H9 (cell line): ENCODE results near the gene SCGB3A2. TPM values are rescaled to one million over a fixed set of nuclear protein-coding genes. Genes with fewer than 3 reads are reported as not detected.

Experiments
- DNase-seq: peaks from one replicate; pipeline ENCODE4 v3.0.0-alpha.2; 2017
- H2AFZ ChIP-seq: one replicate; pipeline ENCODE4 v1.6.1; 2013; ENCODE audit warnings: mild to moderate bottlenecking, low read length, control low read depth, moderate library complexity
- H2AK5ac ChIP-seq: 2 replicates; pipeline ENCODE4 v1.6.1; 2013; ENCODE audit warnings: low read length, control low read depth, mixed read lengths; ENCODE audit not compliant: insufficient read length
- H2BK120ac ChIP-seq: one replicate; pipeline ENCODE4 v1.6.1; 2013; ENCODE audit warnings: low read depth, mild to moderate bottlenecking, low read length, control low read depth, inconsistent platforms; ENCODE audit not compliant: poor library complexity, severe bottlenecking
- H2BK12ac ChIP-seq: 2 replicates; pipeline ENCODE4 v1.6.1; 2013; ENCODE audit warnings: low read length, control low read depth, mixed read lengths, low read depth; ENCODE audit not compliant: insufficient read length
- H2BK15ac ChIP-seq: 2 replicates; pipeline ENCODE4 v1.6.1; 2013; ENCODE audit warnings: low read depth, low read length, control low read depth
- H2BK20ac ChIP-seq: one replicate; pipeline ENCODE4 v1.6.1; 2013; ENCODE audit warnings: low read depth, mild to moderate bottlenecking, low read length, control low read depth, inconsistent platforms; ENCODE audit not compliant: poor library complexity, severe bottlenecking
- H2BK5ac ChIP-seq: 2 replicates; pipeline ENCODE4 v1.6.1; 2013; ENCODE audit warnings: low read length, control low read depth, mixed read lengths; ENCODE audit not compliant: insufficient read length
- H3K14ac ChIP-seq: 2 replicates; pipeline ENCODE4 v1.6.1; 2013; ENCODE audit warnings: low read length, control low read depth; ENCODE audit not compliant: insufficient read depth
- H3K18ac ChIP-seq: 2 replicates; pipeline ENCODE4 v1.6.1; 2013; ENCODE audit warnings: low read depth, mild to moderate bottlenecking, mixed read lengths, low read length, control low read depth; ENCODE audit not compliant: insufficient read length
- H3K23ac ChIP-seq: 2 replicates; pipeline ENCODE4 v1.6.1; 2013; ENCODE audit warnings: low read length, control low read depth, mixed read lengths, low read depth; ENCODE audit not compliant: insufficient read length
- H3K23me2 ChIP-seq: 2 replicates; pipeline ENCODE4 v1.6.1; 2013; ENCODE audit warnings: low read depth, mild to moderate bottlenecking, mixed read lengths, low read length, control low read depth; ENCODE audit not compliant: insufficient read length, poor library complexity, severe bottlenecking
- H3K27ac ChIP-seq: 2 replicates; pipeline ENCODE4 v1.5.1; 2013; ENCODE audit warnings: low read length, control low read depth, mixed read lengths, low read depth; ENCODE audit not compliant: insufficient read length
- H3K27me3 ChIP-seq: 2 replicates; pipeline ENCODE4 v1.6.1; 2013; ENCODE audit warnings: low read length, control low read depth, inconsistent platforms; ENCODE audit not compliant: insufficient read depth
- H3K4ac ChIP-seq: 2 replicates; pipeline ENCODE4 v1.6.1; 2013; ENCODE audit warnings: low read depth, mild to moderate bottlenecking, control low read depth, inconsistent platforms, low read length, moderate library complexity
- H3K4me1 ChIP-seq: 2 replicates; pipeline ENCODE4 v1.6.1; 2013; ENCODE audit warnings: low read length, control low read depth, inconsistent platforms; ENCODE audit not compliant: insufficient read depth
- H3K4me2 ChIP-seq: 2 replicates; pipeline ENCODE4 v1.6.1; 2013; ENCODE audit warnings: low read length, control low read depth, mixed read lengths; ENCODE audit not compliant: insufficient read length, insufficient read depth
- H3K56ac ChIP-seq: 2 replicates; pipeline ENCODE4 v1.6.1; 2013; ENCODE audit warnings: low read depth, mild to moderate bottlenecking, mixed read lengths, low read length, control low read depth; ENCODE audit not compliant: insufficient read length
- H3K79me1 ChIP-seq: 2 replicates; pipeline ENCODE4 v1.6.1; 2013; ENCODE audit warnings: low read depth, mild to moderate bottlenecking, moderate library complexity, low read length, control low read depth, inconsistent platforms; ENCODE audit not compliant: insufficient read depth, poor library complexity, severe bottlenecking
- H3K79me2 ChIP-seq: 2 replicates; pipeline ENCODE4 v1.6.1; 2013; ENCODE audit warnings: low read length, control low read depth, inconsistent platforms; ENCODE audit not compliant: insufficient read depth
- H3K9ac ChIP-seq: 2 replicates; pipeline ENCODE4 v1.6.1; 2013; ENCODE audit warnings: low read length, control low read depth, mixed read lengths; ENCODE audit not compliant: insufficient read length; ENCODE audit errors: extremely low read depth
- H3K9me3 ChIP-seq: one replicate; pipeline ENCODE4 v1.6.1; 2013; ENCODE audit warnings: low read depth, low read length, inconsistent platforms; ENCODE audit not compliant: control insufficient read depth
- H3T11ph ChIP-seq: one replicate; pipeline ENCODE4 v1.6.1; 2013; ENCODE audit warnings: mild to moderate bottlenecking, low read length, control low read depth, inconsistent platforms
- H4K20me1 ChIP-seq: one replicate; pipeline ENCODE4 v1.6.1; 2013; ENCODE audit not compliant: control insufficient read depth, insufficient read length, insufficient read depth
- H4K5ac ChIP-seq: 2 replicates; pipeline ENCODE4 v1.6.1; 2013; ENCODE audit warnings: low read depth, mild to moderate bottlenecking, mixed read lengths, low read length, control low read depth; ENCODE audit not compliant: insufficient read length
- H4K8ac ChIP-seq: replicated peaks from 2 replicates; pipeline ENCODE4 v1.6.1; 2013; ENCODE audit warnings: low read length, control low read depth, mixed read lengths, low read depth; ENCODE audit not compliant: insufficient read length
- H4K91ac ChIP-seq: 2 replicates; pipeline ENCODE4 v1.6.1; 2013; ENCODE audit warnings: low read depth, mild to moderate bottlenecking, moderate library complexity, mixed read lengths, low read length, control low read depth; ENCODE audit not compliant: insufficient read length
- H3K27ac Mint-ChIP-seq, 3 experiments: 2 replicates in 2 of 3; 3 replicates in 1 of 3; pipeline ENCODE4 v1.8.0; 2020 to 2021; ENCODE audit warnings: mixed read lengths in 3 of 3, mild to moderate bottlenecking in 1 of 3, moderate library complexity in 1 of 3
- H3K27me3 Mint-ChIP-seq: 2 replicates; pipeline ENCODE4 v1.8.0; 2021; ENCODE audit warnings: low read depth, mild to moderate bottlenecking, moderate library complexity, mixed read lengths
- H3K36me3 Mint-ChIP-seq, 3 experiments: 2 replicates in 2 of 3; 3 replicates in 1 of 3; pipeline ENCODE4 v1.8.0; 2020 to 2021; ENCODE audit warnings: low read depth in 3 of 3, mixed read lengths in 3 of 3; ENCODE audit not compliant: insufficient read depth in 1 of 3
- H3K4me1 Mint-ChIP-seq, 2 experiments: 2 replicates each; pipeline ENCODE4 v1.8.0; 2020; ENCODE audit warnings: mixed read lengths in 2 of 2
- H3K4me3 Mint-ChIP-seq, 2 experiments: 2 replicates in 1 of 2; 3 replicates in 1 of 2; pipeline ENCODE4 v1.8.0; 2020 to 2021; ENCODE audit warnings: mild to moderate bottlenecking in 2 of 2, mixed read lengths in 2 of 2, moderate library complexity in 1 of 2
- H3K9me3 Mint-ChIP-seq, 2 experiments: 2 replicates in 1 of 2; 3 replicates in 1 of 2; pipeline ENCODE4 v1.8.0; 2020; ENCODE audit warnings: mild to moderate bottlenecking in 2 of 2, mixed read lengths in 2 of 2, moderate library complexity in 1 of 2
- CTCF ChIP-seq: fragments of 200-600 bp; sonication (generic); conservative IDR thresholded peaks from 3 replicates; pipeline ENCODE4 v1.8.0; 2021; ENCODE audit warnings: antibody characterized with exemption, mild to moderate bottlenecking
- WGBS: extraction: QIAGEN DNeasy Blood & Tissue Kit; methylation state at CpG from one replicate; pipeline ENCODE4 v1.1.7; 2013; ENCODE audit warnings: missing lambda C conversion rate, low lambda C conversion rate, mixed read lengths; ENCODE audit not compliant: insufficient read length; ENCODE audit errors: extremely low coverage; 5-methylcytosine and 5-hydroxymethylcytosine counted together
- total RNA-seq: library from RNA; stranded (reverse); gene quantifications from 2 replicates; pipeline ENCODE4 v1.2.1, GENCODE V29; 2021

SCGB3A2 gene
- total RNA-seq, 1 experiment from 2014 or later: 66.0 TPM

- no peak overlapping the region for H3K14ac ChIP-seq
- peaks cover 2% of the 10 kb centered on the region; the same call in 1 of the 2 replicates for H3K4me1 ChIP-seq
- no peak for DNase-seq
- H4K5ac ChIP-seq: no peak overlapping the region
- H2BK120ac ChIP-seq: no peak overlapping the region
- H3K18ac ChIP-seq: no peak overlapping the region
- H4K91ac ChIP-seq: no peak overlapping the region
- no peak overlapping the region for H2AFZ ChIP-seq
- H3K4ac ChIP-seq: no peak overlapping the region
- Mint-ChIP-seq H3K4me3 (no peak overlapping the region), H3K9me3 (no peaks in the 10 kb centered on the region; a peak in 1 of 5 replicates), H3K36me3 (0 out of 7 replicates have a peak, but pooled peaks cover 0 to under 1% (median 0%) of the 10 kb centered on the region in 3 experiments), H3K4me1 (peaks cover 8 to 19% of the 10 kb centered on the region in 2 experiments), H3K27me3 (no peaks in the 10 kb centered on the region), H3K27ac (no peak overlapping the region)
- no peak overlapping the region for H2BK15ac ChIP-seq
- no peak overlapping the region for H3T11ph ChIP-seq
- no peak overlapping the region for H2AK5ac ChIP-seq
- no peak overlapping the region for H3K9ac ChIP-seq
- H3K27ac ChIP-seq: no peak overlapping the region
- no CpG with 5 or more reads among the region's 2 CpGs for WGBS
- H3K23ac ChIP-seq: no peak overlapping the region
- no peak overlapping the region for H3K56ac ChIP-seq
- no peak for TF ChIP-seq CTCF
- no peak overlapping the region for H3K4me2 ChIP-seq
- H4K20me1 ChIP-seq: no peaks in the 10 kb centered on the region
- H3K79me1 ChIP-seq: no peaks in the 10 kb centered on the region
- no peak overlapping the region for H2BK5ac ChIP-seq
- no peak overlapping the region for H2BK12ac ChIP-seq
- no peaks in the 10 kb centered on the region for H3K9me3 ChIP-seq
- H3K79me2 ChIP-seq: no peaks in the 10 kb centered on the region
- no peak overlapping the region for H4K8ac ChIP-seq
- H3K27me3 ChIP-seq: no peaks in the 10 kb centered on the region
- H3K23me2 ChIP-seq: no peaks in the 10 kb centered on the region
- H2BK20ac ChIP-seq: no peak overlapping the region
Measured at GRCh38 chr5:147887930-147888329, 9.4 kb downstream of the SCGB3A2 start.
